Measurements from ENCODE around the gene FAM20C. TPM values are rescaled to one million over a fixed set of nuclear protein-coding genes. Genes with fewer than 3 reads are reported as not detected.

Gene FAM20C
- total and polyA plus RNA-seq, 4 donors = 11.3 to 104 (median 57.5) TPM

DNA sequence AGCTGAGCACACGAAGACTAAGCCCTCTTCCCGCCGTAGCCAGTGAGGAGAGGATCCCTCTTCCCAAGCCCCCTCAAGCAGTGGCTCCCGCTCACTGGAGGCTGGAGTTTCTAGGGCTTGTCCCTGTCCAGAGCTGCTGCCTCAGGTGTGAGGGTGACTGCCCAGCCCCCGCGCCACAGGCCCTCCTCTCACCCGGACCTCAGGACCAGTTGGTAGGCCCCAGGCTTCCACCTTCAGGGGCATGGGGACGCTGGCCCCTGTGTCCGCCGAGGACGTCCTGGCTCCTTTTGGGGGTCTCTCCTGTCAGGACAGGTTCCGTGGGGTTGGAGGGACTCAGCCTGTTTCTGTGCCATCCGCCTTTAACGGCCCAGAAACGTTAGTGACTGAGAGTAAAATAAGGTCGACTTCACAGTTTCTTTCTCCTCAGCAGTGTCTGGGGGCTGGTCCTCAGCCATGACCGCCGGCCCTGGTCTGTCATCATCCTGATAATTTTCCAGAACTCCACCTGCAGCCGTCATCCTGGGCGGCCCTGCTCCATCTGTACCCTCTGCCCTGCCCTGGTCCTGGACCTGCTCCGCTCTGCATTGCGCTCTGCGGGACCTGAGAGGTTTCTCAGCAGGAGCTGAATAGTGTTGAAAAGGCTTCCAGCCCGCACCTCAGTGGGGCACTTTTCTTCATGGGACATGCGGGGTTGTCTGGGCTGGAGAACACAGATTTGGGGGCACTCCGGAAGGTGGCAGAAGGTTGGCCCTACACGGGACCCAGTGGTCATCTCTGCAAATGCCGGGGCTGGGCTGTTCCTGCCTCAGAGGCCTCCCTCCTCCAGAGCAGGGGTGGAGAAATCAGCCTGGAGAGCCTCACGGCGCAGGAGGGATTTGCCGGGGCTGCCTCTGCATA, 36.0 kb upstream of the FAM20C start:
- no peak for ATAC-seq (ENCODE audit: low FRiP score)
- DNase-seq = peak; percentile 42 to 69
- 89 to 90% methylated on average over 31 of the region's 31 CpGs for WGBS, 2 donors
- Histone ChIP-seq H3K27ac (ENCODE audit: low read depth in 1 of 2, low read length in 2 of 2) (no peak overlapping the region), H3K9me3 (ENCODE audit: control insufficient read depth, low read length) (no peaks in the 10 kb centered on the region), H3K36me3 (ENCODE audit: control insufficient read depth in 1 of 2, insufficient read depth in 2 of 2, low read length in 1 of 2) (no peaks in the 10 kb centered on the region), H3K27me3 (ENCODE audit: control insufficient read depth in 1 of 2, insufficient read depth in 2 of 2, low read length in 1 of 2) (no peaks in the 10 kb centered on the region), H3K4me1 (ENCODE audit: control insufficient read depth in 1 of 2, insufficient read depth in 2 of 2, low read length in 2 of 2) (no peaks in the 10 kb centered on the region), H3K4me3 (ENCODE audit: low read length in 2 of 2) (no peak overlapping the region)
- intact Hi-C loops (cut with DNase I) = no loop called here

DNA sequence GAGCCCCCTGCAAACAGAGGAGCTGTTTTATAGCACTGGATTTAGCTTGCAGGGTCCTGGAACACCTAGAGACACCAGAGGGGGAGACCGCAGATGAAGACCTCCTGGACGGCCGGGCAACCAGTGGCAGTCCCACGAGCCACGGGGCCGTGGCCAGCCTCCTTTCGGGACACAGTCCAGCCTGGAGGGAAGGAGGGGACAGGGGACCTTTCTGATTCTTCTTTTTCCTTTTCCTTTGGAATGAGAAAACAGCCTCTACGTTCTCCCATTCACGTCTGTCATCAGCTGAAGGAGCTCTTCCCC, 35.4 kb upstream of the FAM20C start:
- peak in 1 of 2 donors; percentile 61 for DNase-seq
- no peaks in the 10 kb centered on the region for H3K9me3 ChIP-seq (ENCODE audit: control insufficient read depth, low read length)
- no peaks in the 10 kb centered on the region for H3K36me3 ChIP-seq (ENCODE audit: control insufficient read depth in 1 of 2, insufficient read depth in 2 of 2, low read length in 1 of 2)
- 89 to 92% methylated on average over 9 of the region's 9 CpGs for WGBS, 2 donors
- no peaks in the 10 kb centered on the region for H3K27me3 ChIP-seq (ENCODE audit: control insufficient read depth in 1 of 2, insufficient read depth in 2 of 2, low read length in 1 of 2)
- no peak overlapping the region for H3K27ac ChIP-seq (ENCODE audit: low read depth in 1 of 2, low read length in 2 of 2)
- H3K4me3 ChIP-seq (ENCODE audit: low read length in 2 of 2) = no peak overlapping the region
- ATAC-seq (ENCODE audit: low FRiP score) = no peak
- no peaks in the 10 kb centered on the region for H3K4me1 ChIP-seq (ENCODE audit: control insufficient read depth in 1 of 2, insufficient read depth in 2 of 2, low read length in 2 of 2)
- intact Hi-C loops (cut with DNase I) = no loop called here

DNA sequence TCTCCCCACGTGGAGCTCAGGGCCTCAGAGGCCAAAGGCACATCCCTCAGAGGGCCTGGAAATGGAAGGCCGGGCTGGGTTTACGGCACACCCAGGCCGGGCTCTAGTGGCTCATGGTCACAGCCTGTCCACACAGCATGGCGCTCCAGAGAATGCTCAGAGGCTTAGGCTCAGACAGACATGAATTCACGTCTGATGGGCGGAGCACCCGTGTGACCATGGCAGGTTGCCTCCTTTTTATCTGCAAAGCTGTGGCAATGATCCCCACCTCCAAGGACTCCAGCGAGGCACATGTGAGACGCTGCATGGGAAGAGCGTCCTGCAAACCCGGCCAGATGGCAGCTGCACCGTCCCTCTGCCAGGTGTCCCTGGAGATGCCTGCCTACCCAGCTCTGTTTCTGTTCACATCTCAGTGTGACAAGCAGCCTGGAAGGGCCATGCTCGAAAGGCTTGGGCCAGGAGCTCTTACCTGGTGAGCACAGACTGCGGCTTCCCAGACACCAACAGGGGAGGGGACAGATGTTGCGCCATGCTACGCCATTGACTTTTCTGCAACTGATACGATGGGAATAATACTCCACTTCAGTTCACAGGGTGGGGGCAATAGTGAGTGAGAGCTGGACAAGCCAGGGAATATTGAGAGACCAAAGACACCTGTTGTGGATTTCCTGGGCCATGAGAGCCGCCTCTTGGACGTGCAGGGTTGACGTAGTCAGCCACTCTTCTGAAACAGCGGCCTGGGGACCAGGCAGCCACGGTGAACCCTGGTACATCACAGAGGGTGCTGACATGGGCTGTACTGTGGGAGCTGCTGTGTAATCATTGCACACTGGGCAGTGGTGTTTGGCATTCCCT, 34.4 kb upstream of the FAM20C start:
- Histone ChIP-seq H3K27ac (ENCODE audit: low read depth in 1 of 2, low read length in 2 of 2) (no peak overlapping the region), H3K27me3 (ENCODE audit: control insufficient read depth in 1 of 2, insufficient read depth in 2 of 2, low read length in 1 of 2) (no peaks in the 10 kb centered on the region), H3K9me3 (ENCODE audit: control insufficient read depth, low read length) (no peaks in the 10 kb centered on the region), H3K4me1 (ENCODE audit: control insufficient read depth in 1 of 2, insufficient read depth in 2 of 2, low read length in 2 of 2) (no peaks in the 10 kb centered on the region), H3K4me3 (ENCODE audit: low read length in 2 of 2) (no peak overlapping the region), H3K36me3 (ENCODE audit: control insufficient read depth in 1 of 2, insufficient read depth in 2 of 2, low read length in 1 of 2) (no peaks in the 10 kb centered on the region)
- intact Hi-C loops (cut with DNase I) = no loop called here
- DNase-seq (peak; percentile 45 to 65), ATAC-seq (ENCODE audit: low FRiP score) (no peak)
- 91 to 96% methylated on average over 23 of the region's 23 CpGs for WGBS, 2 donors

- no peaks in the 10 kb centered on the region for H3K36me3 ChIP-seq (ENCODE audit: control insufficient read depth in 1 of 2, insufficient read depth in 2 of 2, low read length in 1 of 2)
- no peaks in the 10 kb centered on the region for H3K4me1 ChIP-seq (ENCODE audit: control insufficient read depth in 1 of 2, insufficient read depth in 2 of 2, low read length in 2 of 2)
- DNase-seq (peak; percentile 19 to 23), ATAC-seq (ENCODE audit: low FRiP score) (no peak)
- no peak overlapping the region for H3K4me3 ChIP-seq (ENCODE audit: low read length in 2 of 2)
- intact Hi-C loops (cut with DNase I) = no loop called here
- WGBS, 2 donors = 97% methylated on average over 13 of the region's 13 CpGs
- no peaks in the 10 kb centered on the region for H3K27me3 ChIP-seq (ENCODE audit: control insufficient read depth in 1 of 2, insufficient read depth in 2 of 2, low read length in 1 of 2)
- H3K9me3 ChIP-seq (ENCODE audit: control insufficient read depth, low read length) = no peaks in the 10 kb centered on the region
- H3K27ac ChIP-seq (ENCODE audit: low read depth in 1 of 2, low read length in 2 of 2) = no peak overlapping the region
Observed at GRCh38 chr7:158771-159170, 33.6 kb upstream of the FAM20C start.

DNA sequence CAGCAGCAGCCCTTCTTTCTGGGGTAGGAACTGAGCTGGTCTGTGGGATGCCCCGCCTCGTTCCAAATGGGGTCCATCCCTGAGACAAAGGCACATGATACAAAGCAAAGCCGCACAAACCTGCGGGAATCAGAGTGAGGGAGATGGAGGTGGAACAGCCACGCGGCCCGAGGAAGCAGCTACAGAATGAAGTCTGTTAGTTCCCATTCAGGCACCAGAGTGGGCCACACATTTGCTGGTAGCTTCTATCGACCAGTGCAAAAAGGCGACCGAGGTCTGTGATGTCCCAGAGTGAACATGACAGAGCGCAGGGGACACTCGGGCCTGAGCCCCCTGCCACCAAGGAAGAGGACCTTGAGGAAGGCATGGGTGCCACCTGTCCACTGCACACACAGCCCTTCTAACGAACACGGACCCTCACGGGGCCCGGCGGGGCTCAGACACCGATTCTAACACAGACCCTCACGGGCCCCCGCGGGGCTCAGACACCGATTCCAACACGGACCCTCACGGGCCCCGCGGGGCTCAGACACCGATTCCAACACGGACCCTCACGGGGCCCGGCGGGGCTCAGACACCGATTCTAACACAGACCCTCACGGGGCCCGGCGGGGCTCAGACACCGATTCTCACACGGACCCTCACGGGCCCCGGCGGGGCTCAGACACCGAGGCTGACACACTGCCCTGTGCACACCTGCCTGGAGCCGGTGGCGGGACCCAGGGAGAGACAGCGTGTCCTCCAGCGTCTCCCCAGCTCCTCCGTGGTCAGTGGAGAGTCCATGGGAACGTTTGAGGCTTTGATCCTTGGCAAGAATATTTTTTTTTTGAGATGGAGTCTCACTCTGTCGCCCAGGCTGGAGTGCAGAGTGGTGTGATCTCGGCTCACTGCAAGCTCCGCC, 32.8 kb upstream of the FAM20C start:
- no peak for ATAC-seq (ENCODE audit: low FRiP score)
- WGBS, 2 donors = 92 to 94% methylated on average over 50 of the region's 50 CpGs
- H3K4me1 ChIP-seq (ENCODE audit: control insufficient read depth in 1 of 2, insufficient read depth in 2 of 2, low read length in 2 of 2) = no peaks in the 10 kb centered on the region

DNA sequence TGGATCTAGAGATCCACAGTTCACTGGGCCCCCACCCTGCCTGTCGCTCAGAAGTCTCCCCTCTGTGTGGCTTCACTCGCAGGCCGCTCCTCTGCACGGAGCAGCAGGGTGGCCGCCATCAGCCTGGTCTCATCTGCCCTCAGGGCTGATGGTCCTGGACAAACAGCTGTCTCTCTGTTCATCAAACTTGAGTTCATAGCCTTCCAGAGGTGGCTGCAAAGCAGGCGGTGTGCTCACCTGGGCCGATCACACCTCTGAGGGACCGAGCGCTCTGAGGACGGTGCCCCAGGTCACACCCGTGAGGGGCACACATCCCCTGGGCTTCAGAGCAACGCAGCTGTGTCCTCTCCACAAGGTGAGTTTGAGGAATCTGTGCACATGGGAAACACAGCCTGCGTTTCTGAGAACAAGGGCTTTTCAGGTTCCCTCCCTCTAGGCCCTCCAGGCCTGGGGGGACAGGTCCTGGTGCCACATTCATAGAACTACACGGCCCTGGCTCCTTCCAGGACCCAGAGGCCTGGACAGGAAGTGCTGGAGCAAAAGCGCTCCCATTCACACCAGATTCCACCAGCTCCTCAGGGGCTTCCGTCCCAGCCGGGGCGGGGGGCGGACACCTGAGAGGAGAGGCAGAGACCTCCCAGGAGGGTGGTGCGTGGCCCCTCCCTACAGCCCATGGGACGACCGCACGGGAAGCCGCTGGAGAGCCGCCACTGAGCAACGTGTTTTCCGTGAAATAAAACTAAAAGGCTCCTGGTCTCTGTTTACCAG, 31.2 kb upstream of the FAM20C start:
- ATAC-seq (ENCODE audit: low FRiP score) (peak; percentile 36), DNase-seq (peak; percentile 40 to 44)
- Histone ChIP-seq H3K27me3 (ENCODE audit: control insufficient read depth in 1 of 2, insufficient read depth in 2 of 2, low read length in 1 of 2) (no peaks in the 10 kb centered on the region), H3K4me3 (ENCODE audit: low read length in 2 of 2) (no peak overlapping the region), H3K36me3 (ENCODE audit: control insufficient read depth in 1 of 2, insufficient read depth in 2 of 2, low read length in 1 of 2) (no peaks in the 10 kb centered on the region), H3K4me1 (ENCODE audit: control insufficient read depth in 1 of 2, insufficient read depth in 2 of 2, low read length in 2 of 2) (no peaks in the 10 kb centered on the region), H3K9me3 (ENCODE audit: control insufficient read depth, low read length) (no peaks in the 10 kb centered on the region), H3K27ac (ENCODE audit: low read depth in 1 of 2, low read length in 2 of 2) (no peak overlapping the region)
- 87 to 90% methylated on average over 27 of the region's 27 CpGs for WGBS, 2 donors
- intact Hi-C loops (cut with DNase I) = no loop called here

More for the DNA sequence above, 32.8 kb upstream of the FAM20C start:
- intact Hi-C loops (cut with DNase I) = no loop called here
- H3K27ac ChIP-seq (ENCODE audit: low read depth in 1 of 2, low read length in 2 of 2) = no peak overlapping the region
- H3K4me3 ChIP-seq (ENCODE audit: low read length in 2 of 2) = no peak overlapping the region
- H3K27me3 ChIP-seq (ENCODE audit: control insufficient read depth in 1 of 2, insufficient read depth in 2 of 2, low read length in 1 of 2) = no peaks in the 10 kb centered on the region
- peak; percentile 30 to 83 for DNase-seq
- H3K36me3 ChIP-seq (ENCODE audit: control insufficient read depth in 1 of 2, insufficient read depth in 2 of 2, low read length in 1 of 2) = no peaks in the 10 kb centered on the region
- no peaks in the 10 kb centered on the region for H3K9me3 ChIP-seq (ENCODE audit: control insufficient read depth, low read length)

- Histone ChIP-seq H3K27ac (ENCODE audit: low read depth in 1 of 2, low read length in 2 of 2) (no peak overlapping the region), H3K36me3 (ENCODE audit: control insufficient read depth in 1 of 2, insufficient read depth in 2 of 2, low read length in 1 of 2) (no peaks in the 10 kb centered on the region), H3K4me1 (ENCODE audit: control insufficient read depth in 1 of 2, insufficient read depth in 2 of 2, low read length in 2 of 2) (no peaks in the 10 kb centered on the region), H3K9me3 (ENCODE audit: control insufficient read depth, low read length) (no peaks in the 10 kb centered on the region), H3K27me3 (ENCODE audit: control insufficient read depth in 1 of 2, insufficient read depth in 2 of 2, low read length in 1 of 2) (no peaks in the 10 kb centered on the region), H3K4me3 (ENCODE audit: low read length in 2 of 2) (no peak overlapping the region)
- DNase-seq (peak; percentile 40 to 70), ATAC-seq (ENCODE audit: low FRiP score) (no peak)
- intact Hi-C loops (cut with DNase I) = no loop called here
- WGBS, 2 donors = 76% methylated on average over 21 of the region's 21 CpGs
Observed at GRCh38 chr7:162632-163297, 29.6 kb upstream of the FAM20C start.

Measured in aorta (tissue), 5 donors.